CD4-positive, alpha-beta T cell treated with Interleukin-17A for 4 hours (primary cell): ENCODE results near the gene BPIFB2.

Source experiments
- DNase-seq: peaks from one replicate; pipeline ENCODE4 v3.0.0-alpha.2; 2020; ENCODE audit warnings: mixed read lengths

The BPIFB2 gene

DNA sequence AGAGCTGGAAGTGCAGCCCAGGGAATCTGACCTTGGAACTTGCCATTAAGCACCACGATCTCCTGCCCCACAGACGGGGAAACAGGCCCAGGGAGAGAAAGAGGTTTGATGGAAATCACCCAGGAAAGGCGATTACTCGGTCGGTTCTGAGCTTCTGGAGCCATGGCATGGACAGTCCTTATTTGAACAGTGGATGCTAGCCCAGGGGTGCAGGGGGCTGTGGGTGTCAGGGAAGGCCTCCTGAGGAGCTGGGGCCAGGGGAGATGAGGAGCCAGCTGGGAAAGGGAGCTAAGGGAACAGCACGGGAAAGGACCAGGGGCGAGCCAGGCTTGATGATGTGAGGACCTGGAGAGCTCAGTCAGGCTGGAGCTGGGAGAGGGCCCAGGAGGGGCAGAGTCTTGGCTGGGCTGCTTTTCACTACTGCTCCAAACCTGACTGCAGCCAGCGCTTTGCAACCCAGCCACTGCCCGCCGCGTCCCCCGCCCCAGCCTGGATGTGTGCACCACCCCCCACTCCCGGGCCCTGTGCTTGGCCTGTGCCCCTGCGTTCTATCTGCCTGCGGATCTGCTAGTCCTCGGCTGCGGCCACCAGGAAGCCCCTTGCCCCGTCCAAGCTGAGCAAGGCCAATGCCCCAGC is 21.1 kb upstream of the BPIFB2 start:
- DNase-seq, result no peak

DNA sequence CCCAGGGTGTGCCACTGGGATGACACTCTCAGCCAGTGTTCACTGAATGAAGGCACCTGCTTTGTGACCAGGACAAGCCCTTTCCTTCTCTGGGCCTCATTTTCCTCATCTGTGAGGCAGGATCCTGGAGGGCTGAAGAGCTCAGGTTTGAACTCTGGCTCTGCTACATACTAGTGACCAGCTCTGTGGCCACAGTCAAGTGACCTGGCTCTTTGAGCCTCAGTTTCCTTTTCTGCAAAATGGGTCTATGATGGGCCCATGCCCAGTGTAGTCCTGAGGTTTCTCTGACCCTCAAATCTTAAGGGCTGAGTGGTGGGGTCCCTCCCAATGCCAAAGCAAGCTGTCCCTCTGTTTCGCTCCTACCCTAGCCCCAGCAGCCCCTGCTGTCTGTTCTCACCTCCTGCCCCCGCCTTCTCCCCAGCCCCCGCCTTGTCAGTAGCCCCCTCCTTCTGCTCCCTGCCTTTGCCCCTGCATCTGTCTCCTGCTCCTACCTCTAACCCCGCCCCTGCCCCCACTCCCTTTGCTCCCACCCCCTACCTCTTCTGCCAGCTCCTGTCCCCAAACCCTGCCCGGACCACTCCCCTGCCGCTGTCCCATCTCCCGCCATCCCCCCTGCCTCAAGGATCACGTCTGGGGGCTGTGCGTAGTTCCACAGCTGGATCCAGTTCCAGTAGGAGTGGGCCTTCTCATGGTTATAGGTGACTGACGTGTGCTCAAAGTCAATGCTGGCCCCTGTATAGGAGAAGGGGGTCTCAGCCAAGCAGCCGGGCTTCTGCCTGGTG is 20.3 kb upstream of the BPIFB2 start:
- DNase-seq, result no peak

DNA sequence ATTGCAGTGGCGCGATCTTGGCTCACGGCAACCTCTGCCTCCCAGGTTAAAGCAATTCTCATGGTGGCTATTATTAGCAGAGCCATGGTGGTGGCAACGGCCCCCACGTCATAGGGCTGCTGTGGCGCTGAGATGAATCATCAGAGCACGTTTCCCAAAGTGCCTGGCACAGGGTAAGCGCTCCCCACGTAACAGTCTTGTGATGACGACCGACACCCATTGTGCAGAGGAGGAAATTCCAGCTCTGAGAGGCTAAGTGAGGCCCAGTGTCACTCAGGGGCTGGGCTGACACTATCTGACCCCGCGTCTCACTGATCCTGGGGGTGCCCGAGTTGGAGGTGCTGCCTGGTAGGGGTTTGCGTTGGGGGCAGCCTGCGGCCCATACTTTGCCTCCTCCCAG is 19.5 kb upstream of the BPIFB2 start:
- no peak for DNase-seq

- no peak for DNase-seq
Measured at GRCh38 chr20:32989507-32990283, 17.8 kb upstream of the BPIFB2 start.

DNA sequence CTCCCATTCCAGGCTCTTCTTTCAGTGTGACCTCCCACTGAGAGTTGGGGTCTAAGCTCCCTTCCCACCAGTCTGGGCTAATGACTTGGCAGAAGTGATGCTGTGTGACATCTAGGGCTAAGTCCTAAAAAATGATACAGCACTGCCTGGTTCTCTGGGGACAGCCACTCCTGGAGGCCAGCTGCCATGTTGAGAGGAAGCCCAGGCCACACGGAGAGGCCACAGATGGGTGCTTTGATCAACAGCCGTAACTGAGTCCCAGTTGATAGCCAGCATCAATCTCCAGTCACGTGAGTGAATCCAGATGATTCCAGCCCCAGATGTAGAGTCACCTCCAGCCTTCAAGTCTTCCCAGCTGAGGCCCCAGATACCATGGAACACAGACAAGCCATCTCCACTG is 17.1 kb upstream of the BPIFB2 start:
- no peak for DNase-seq

- DNase-seq, result peak; percentile 57
Measured at GRCh38 chr20:32991383-32991782, 16.1 kb upstream of the BPIFB2 start.

DNA sequence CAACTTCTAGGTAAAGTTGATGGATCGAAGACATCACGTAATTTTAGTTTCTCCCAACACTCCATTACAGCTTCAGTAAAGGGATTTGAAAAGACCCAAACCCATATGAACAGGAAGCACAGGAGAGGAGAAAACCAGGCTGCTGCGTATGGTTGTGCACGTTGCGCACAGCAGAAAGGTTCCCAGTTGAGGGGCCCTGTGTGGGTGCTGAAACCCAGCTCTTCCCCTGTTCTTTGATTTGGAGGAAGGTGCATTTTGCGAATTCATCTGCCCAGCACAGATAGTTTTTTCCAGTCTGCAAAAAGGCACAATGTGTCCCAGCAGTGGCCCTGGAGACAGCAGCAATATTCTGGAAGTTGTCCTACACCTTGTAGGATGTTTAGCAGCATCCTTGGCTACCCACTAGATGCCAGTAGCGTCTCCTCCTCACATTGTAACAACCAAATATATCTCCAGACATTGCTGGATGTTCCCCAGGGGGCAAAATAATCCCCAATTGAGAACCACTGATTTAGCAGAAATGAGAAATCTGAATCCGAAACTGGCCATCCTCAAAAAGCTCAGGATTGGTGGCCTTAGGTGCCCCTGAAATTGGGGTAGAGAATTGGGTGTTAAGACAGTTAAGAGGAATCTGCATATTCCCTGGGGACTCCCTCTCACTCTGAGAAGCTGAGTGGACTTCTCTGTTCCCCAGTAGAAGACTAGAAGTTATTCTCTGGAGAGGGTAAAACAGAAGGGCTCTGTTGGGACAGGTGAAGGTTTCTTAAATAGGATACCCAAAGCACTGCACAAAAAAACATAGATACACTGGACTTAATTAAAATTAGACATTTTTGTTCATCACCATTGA is 15.5 kb upstream of the BPIFB2 start:
- DNase-seq, result peak; percentile 19

- DNase-seq, result peak; percentile 40
Measured at GRCh38 chr20:32993496-32994050, 13.9 kb upstream of the BPIFB2 start.

DNA sequence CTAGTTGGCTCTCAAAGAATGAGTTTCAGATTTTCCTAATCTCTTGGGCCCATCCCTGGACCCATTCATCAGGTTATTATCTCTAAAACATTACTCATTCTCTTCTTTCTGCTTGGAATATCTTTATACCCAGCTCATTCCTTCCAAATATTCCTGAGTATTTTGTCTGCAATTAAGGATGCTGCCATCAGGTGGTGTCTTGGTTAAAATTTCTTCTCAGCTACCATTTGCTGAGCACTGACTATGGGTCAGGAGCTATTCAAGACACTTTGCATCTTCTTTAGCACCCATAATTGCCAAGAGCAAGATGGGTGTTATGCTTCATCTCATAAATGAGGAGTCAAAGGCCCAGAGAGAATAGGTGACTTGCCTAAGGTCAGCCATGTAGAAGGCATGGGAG is 11.7 kb upstream of the BPIFB2 start:
- DNase-seq, result no peak

- DNase-seq, result no peak
Measured at GRCh38 chr20:32997431-32997830, 10.1 kb upstream of the BPIFB2 start.

DNA sequence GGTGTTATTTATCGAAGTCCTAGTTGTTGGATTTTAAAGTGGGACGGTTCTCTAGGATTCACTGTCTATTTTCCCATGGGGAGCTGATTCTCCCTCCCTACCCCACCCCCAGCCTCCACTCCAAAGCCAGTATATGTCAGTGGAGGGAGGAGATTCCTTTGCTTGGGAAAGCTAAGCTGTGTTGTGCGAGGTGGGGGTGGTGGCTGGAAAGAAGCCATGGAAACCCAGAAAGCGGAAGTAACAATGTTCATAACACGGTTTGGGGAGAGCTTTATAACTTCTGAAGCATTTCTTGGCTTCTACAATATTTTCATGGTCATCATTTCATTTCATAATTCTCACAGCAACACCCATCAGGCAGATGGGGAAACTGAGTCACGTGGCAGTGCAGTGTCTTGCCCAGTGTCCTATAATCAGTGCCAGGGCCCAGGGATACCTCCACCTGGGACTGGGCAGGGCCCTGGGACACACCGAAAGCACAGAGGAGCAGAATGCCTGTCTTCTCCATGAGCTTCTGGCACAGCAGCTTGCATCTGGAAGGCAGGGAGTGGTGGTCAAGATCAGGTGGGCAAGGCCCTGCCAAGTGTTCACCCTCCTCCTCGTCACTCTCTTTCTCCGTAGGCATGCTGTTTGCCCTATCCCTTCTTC is 7.8 kb upstream of the BPIFB2 start:
- no peak for DNase-seq

DNA sequence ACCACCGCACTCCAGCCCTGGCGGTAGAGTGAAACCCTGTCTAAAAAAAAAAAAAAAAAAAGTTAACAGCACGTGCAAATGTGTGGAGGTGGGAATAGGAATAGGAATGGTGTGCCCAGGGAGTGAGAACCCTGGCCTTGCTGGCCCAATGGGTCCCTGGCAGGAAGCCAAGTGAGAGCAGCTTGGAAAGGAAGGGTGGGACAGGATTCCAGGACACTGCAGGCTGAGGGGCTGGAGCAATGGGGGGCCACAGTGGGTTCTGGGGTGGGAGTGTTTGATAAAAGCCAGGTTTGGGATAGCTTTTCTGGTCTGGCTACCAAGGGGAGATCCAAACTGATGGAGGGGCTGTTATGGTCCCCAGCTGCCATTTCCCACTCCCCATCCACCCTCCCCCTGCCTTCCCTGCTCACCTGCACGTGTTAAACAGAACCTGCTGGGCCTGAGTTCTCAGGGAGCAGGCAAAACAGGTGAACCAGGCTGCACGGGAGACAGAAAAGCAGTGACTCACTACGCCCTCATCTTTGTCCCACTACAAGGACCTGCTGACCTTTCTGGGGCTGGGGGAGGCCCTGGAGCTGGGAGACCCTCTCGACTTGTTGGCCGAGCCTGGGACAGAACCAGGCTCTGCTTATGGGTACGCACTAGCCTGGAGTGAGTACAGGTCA is 6.6 kb upstream of the BPIFB2 start:
- DNase-seq, result no peak

DNA sequence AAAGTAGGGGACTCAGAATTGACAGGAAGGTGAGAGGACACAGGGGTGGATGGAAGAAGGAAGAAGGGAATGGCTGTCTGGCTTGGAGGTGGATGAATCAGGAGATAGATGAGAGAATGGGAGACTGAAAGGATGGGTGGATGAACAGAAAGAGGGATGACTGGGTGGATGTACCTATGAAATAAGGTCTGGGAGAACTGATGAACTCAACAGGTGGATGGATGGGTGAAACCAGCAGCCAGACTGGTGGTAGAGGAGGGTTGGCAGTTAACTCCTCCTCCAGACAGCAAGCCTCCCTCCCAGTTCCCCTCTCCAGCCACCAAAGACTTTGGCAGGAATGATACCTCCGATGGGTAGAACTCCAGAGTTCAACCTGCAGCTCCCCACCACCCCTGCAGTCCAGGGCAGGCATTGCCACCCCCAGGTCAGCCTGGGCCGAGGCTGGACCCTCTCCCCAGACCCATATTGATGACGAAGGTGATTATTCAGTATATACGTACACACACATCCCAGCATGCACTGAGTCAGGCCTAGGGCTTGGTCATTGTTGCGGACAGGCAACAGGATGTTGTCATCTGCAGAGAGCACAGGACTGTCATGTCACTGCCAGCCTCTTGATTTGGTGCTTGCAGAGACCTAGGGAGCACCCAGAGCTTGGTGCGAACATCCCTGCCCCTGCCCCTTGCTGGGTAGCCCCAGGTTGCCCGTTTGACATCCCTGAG is 5.3 kb upstream of the BPIFB2 start:
- DNase-seq, result no peak

DNA sequence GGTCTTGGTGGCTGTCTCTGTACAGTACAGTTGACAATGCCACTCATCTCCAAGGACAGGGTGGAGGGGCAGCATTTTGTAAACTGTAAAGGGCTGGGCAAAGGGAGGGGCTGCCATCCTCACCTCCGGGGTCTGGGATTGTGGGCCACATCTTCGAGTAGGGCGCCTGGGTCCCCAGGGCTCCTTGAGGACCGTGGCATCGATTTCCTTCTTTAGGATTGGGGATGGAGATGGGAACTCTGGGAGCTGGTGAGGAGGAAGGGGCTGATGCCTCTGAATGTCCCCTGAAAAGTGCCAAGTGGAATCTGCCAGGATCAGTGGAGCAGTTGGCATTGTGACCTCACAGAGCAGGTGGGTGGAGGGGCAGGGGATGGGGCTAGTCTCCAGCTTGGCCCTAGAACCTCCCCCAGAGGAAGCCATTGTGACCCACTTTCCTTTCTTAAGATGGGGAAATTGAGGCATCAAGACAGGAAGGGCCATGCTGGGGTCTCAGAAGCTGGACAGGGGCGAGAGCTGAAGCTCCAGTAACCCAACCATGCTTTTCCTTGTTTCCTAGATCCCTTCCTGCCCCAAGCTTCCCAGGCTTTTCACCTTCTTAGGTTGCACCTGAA is 3.3 kb upstream of the BPIFB2 start, which contains the start of gene SUN5:
TSS of gene SUN5 (minus strand) at position 293 of the 611 bp plus-strand sequence. CDS start at position 200, 93 bp downstream.
- no peak for DNase-seq

DNA sequence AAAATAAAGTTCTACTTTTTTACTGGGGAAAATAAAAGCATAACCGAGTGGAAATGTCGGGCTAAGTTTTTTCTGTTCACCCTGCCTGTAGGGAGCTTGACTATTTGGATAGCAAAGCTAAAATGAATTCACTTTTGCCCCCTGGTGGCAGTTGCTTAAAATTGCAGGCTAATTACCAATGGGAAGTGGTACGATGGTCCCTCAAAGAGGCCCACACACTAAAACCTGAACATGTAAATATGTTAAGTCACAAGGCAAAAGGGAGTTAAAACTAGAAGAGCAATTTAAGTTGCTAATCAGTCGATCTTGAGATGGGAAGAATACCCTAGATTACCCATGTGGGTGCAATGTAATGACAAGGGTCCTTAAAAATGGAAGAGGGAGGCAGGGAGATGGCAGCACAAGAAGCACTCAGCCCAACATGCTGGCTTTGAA is 2.4 kb upstream of the BPIFB2 start:
- DNase-seq, result peak; percentile 59

DNA sequence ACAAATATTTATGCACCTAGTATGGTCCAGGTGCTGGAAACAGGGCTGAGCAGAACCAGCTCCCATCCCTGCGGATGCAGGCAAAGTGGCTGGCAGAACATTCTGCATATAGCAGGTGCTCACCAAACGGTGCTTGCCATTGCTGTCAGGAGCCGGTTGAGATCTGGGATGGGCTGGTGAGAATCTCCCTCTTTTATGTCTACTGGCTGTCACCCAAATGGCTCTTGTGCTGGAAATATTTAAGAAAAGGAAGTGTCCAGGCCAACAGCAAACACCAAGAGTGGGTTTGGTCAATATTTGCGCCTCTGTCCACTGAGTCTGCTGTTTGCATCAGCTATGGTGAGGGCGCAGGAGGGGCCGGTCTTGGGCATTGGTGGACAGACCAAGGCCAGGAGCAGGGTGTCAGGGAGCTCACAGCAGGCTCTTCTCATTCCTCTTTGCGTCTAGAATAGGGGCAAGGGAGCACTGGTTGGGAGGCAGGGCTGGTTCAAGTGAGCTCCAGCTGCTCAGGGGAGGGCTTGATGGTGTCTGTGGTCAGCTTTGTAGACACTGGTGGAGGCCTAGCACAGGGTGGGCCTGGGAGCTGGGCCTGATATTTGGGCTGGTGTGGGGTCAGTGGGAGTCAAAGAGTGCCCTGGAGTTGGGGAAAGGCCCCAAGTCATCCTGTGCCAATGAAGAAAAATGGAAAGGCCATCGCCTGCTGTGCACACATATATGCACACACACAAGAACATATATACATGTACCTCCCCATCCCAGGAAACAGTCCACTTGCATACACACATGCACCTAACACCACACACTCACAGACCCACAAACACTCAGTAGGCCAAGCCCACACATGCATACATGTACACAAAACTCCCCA is 1.4 kb upstream of the BPIFB2 start:
- DNase-seq, result no peak

- no peak for DNase-seq
Measured at GRCh38 chr20:33006776-33007375, 628 bp upstream of the BPIFB2 start.
